Stimulated activated CD4-positive, alpha-beta T cell treated with anti-CD3 and anti-CD28 coated beads, Interleukin-12 subunit alpha, Interleukin-12 subunit beta, amount 100 ng/mL, for 48 hours (primary cell): ENCODE measurements around the gene MED25.
A peak's percentile ranks its signal among the peaks of the same experiment; 100 is the strongest.

Source experiments
- DNase-seq, 3 donors: peaks; one replicate each; pipeline ENCODE4 v3.0.0-alpha.2; 2020; ENCODE audit warnings: low read depth in 2 of 3, low spot score in 1 of 3

MED25 gene

DNA sequence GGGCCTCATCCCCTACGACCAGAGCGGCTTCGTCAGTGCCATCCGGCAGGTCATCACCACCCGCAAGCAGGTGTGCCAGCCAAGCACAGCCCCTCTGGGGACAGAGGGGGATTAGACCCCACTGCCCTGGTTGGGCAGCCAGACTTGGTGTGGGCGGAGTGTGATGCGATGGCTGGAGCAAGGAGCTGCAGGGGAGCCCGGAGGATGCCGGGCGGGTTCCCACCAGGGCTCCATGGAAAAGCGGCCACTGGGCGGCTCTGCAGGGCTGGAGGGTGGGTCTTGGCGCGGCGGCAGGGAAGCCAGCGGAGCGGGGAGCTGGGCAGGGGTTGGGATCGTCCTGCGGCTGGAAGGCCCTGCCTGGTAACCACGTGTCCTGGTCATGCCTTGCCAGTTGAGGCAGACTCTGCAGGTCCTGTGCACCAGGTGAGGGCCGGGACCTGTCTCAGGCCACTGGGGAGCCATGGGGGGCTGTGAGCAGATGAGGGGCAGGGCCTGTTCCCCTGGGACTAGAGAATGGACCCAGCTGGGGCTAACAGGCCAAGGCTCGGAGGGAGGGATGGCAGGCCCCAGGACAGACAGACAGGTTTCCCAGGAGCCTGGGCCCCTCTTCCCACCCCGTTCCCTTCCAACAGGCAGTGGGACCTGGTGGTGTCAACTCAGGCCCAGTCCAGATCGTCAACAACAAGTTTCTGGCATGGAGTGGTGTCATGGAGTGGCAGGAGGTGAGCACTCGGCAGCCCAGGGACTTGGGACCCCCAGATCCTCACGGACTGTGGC, 39.2 kb downstream of the MED25 start:
- no peak for DNase-seq

DNA sequence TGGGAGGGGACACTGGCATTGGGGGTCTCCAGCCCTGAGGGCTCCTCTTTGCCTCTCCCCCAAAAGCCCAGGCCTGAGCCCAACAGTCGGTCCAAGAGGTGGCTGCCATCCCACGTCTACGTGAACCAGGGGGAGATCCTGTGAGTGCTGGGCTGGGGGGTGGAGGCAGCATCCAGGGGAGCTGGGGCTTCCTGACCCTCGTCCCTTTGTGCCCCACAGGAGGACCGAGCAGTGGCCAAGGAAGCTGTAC, 39.7 kb downstream of the MED25 start:
- DNase-seq, result no peak

DNA sequence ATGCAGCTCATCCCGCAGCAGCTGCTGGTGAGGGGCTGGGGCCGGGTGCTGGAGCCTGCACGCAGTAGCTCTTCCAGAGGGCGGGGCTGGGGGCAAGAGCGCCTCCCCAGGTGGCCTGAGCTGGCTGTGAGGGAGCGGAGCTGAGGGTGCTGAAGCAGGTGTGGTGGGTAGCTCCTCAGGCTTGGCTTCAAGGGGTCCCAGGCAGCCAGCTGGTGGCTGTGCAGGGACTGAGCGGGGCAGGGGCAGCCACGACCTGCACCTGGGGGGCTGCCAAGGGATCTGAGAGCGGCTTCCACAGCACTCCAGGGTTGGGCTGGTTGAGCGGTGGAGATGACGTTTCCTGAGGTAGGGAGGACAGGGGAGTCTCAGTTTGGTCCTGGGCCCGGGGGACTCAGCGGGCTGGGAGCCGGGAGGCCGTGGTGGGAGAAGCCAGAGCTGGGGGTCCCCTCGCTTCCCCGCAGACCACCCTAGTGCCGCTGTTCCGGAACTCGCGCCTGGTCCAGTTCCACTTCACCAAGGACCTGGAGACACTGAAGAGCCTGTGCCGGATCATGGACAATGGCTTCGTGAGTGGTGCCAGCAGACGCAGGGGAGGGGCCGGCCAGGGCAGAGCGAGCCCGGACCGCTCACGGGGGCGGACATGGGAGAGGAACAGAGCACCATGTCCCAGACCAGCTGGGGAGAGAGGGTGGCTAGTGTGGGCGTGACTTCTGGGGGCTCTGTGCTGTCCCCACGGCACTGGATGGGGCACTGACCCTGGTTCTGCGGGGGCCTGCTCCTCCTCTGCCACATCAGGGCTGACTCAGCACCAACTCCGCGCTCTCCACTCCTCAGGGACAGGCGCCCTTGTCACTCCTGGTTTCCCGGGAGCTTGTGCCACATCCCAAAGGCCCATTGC, 40.2 kb downstream of the MED25 start:
- no peak for DNase-seq

DNA sequence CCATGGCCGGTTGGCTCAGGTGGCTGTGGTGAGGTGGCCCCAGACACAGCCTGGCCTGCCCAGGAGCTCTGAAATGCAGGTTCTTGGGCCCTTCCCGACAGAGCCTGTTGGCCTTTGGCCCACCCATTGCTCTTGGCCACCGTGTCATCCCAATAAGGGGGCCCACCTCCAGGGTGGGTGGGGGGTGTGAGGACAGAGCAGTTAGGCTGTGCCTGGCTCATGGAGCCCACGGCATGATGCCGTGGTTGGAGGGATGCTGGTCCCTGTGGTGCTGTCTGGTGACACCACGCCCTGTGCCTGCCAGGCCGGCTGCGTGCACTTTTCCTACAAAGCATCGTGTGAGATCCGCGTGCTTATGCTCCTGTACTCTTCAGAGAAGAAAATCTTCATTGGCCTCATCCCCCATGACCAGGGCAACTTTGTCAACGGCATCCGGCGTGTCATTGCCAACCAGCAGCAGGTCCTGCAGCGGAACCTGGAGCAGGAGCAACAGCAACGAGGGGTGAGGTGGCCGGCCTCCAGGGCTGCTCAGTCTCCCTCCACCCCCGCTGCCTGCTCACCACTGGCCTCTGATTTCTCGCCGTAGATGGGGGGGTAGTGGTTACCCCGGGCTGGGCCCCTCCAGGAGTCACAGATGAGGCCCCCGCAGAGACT, 41.7 kb downstream of the MED25 start:
- DNase-seq, result no peak

DNA sequence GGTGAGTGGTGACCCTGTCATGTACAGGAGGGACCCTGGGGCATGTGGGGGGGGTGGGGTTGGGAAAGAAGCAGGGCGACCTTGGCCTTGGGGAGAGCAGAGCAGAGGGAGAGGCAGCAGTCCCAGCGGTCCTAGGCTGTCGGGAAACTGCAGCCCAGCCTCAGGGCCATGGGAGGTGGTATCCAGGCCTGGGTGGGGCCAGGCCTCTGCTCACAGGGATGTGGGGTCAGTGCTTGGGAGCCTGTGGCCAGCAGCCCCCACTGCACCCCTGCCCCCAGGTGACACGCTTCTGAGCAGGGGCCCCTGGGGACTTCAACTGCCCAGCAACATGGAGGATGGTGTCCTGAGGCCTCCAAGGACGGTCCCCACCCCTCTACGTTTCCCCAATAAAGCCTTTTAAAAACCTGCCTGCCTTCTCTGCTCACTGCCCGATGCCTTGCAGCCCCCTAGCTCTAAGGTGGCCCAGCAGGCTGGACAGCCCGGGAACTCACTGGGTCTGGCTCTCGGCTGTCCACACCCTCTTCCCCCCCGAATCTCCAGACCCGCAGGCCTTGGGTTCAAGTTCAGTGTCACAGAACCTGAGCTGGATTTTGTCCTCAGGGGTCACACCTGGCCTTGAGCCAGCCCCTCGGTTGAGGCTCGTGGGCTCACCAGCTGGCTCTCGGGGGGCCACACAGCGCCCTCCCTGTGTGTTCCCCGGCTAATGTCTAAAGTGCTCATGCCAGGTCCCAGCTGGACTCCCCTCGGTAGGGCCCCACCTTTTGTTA, 42.4 kb downstream of the MED25 start:
- no peak for DNase-seq

DNA sequence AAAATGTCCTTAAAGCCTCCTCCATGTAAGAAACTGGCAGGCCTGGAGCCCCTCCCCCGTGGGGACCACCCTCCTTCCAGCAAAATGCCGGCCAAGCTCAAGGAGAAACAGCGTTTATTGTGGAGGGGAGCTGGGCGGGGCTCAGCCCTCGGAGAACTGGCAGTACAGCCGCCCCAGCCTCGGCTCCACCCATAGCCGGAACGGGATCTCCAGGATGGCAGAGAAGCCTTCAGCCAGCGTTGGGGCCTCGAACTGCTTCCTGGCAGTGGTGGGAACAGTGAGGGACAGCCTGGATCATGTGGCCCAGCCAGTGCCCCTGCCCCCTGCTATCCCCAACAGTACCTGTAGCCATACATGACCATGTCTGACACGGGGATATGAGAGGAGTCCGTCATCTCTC, 43.0 kb downstream of the MED25 start:
- no peak for DNase-seq

DNA sequence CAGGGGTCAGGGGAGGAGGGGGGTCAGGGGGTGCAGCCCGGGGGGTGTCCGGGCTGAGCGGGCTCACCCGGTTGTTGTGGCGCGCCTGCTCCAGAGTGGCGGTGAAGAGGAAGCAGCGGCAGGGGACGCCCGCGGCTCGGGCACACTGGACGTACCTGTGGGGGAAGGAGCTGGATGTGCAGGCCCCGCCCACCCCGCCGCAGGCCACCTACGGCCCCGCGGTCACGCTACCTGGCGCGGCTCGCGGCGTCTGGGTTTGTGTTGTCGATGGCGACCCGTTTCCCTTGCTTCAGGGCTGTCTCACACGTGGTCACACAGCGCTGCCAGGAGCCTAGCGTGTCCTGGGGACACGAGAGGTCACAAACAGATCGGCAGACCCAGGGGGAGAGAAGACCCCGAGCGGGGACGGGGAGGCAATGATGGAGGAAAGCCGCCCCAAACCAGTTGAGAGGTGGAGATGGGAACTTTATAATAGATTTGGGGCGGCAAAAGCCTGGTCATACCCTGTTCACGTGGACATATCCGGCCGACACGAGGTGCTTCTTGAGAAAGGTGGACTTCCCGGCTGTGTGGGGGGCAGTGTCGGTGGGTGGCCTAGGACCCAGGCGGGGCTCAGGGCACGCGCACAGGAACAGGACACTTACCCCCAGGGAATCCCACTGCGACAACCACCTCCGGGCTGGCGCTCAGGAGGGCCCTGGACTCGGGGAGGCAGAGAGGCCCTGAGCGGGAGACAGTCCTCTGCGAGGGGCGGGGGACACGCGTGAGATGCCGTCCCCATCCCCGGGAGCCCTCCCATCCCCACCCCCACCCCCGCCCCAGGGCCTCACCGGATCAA, 43.7 kb downstream of the MED25 start:
- DNase-seq, result no peak

DNA sequence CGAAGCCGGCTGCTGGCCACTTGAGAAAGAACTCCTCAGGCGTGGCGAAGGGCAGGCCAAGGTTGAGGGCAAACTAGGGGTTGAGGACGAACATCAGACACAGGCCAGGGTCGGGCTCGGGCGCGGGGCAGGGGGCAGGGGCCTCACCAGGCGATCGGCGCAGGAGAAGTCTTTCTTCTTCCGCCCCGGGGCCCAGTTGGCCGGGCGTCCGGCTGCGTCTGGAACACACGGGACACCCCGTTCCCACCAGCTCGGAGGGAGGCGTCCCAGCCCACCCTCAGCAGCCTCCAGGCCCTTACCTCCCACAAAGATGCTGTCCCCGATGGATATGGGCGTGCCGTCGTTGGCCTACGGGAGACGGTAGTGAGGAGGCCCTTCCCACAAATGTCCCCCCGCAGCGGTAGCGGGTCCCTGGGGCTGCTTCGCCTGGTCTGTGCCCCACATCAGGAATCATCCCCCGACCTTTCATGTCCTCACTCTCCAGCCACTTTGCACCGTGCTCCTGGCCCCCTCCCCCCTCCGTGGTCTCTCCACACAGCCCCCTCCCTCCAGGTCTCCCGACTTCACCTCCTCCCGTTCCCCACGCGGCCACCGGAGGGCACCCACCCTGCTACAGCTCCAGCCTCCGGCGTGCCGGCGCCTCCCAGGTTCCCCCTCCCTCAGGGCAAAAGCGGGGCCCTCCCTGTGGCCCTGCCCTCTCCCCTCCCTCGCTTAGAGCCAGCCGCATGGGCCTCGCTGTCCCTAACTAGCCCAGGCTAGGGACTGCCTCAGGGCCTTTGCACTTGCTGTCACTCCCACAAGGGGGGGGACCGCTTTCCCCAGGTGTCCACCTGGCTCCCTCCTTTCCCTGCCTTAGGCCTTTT, 44.5 kb downstream of the MED25 start:
- DNase-seq, result no peak

DNA sequence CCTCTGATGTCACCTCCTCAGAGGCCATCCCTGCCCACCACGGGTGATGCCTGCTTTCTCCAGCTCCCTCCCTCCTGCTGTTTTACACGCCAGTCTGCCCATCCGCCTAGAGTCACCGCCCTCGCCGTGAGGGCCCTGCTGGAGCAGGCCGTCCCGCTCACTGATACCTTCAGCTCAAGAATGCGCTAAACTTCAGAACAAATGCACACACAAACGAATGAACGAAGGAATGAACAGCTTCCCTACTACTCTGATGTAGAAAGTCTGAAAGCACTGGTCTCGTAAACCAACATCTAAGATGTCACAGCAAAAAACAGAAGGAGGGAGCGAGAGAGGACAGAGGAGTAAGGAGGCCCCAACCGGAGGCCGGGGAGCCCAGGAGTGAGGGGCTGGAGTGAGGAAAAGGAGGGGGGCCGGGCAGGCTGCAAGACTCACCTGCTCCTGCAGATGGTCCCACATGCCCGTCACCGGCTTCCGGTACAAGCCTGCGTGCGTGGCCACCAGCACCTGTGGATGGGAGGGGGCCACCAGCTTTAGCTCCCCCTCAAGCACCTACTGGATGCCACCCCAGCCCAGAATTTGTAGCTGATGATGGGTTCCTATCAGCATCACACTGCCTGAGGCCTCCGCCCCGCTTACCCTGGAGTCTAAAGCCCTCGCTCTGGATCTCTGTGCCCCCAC, 45.3 kb downstream of the MED25 start:
- no peak for DNase-seq

DNA sequence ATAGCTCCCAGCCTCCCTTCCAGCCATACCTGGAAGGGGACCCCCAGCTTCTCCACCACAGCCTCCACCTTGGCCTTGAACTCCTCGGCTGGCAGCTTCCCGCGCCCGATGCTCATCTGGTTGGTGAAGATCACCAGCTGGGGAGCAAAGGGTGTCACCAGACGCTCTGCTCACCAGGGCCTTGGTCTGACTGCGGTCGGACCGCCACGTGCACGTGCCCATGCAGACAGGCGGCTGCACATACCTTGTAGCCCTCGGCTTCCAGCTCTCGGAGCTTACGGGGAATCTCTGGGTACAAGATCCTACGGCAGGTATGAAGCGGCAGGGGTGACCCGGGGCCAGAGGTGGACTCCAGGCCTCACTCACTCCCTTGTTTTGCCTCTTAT, 45.8 kb downstream of the MED25 start:
- DNase-seq, result no peak

DNA sequence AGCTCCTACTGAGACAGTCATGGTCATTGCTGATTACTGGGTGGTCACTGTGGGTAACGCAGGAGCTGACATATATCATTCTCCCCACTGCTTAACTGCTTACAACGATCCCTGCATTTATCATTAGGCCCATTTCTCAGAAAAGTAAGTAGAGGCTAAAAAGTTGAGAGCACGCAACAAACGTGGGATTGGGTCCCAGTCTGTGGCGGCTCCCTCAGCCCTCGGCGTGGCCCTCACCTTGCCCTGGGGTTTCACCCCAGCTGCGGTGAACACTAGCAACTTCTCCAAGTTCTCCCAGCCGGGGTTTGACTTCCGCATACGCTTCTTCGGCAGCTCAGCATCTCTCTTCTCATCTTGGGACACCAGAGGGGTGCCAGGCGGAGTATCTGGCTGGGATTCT, 46.8 kb downstream of the MED25 start:
- DNase-seq, result no peak

DNA sequence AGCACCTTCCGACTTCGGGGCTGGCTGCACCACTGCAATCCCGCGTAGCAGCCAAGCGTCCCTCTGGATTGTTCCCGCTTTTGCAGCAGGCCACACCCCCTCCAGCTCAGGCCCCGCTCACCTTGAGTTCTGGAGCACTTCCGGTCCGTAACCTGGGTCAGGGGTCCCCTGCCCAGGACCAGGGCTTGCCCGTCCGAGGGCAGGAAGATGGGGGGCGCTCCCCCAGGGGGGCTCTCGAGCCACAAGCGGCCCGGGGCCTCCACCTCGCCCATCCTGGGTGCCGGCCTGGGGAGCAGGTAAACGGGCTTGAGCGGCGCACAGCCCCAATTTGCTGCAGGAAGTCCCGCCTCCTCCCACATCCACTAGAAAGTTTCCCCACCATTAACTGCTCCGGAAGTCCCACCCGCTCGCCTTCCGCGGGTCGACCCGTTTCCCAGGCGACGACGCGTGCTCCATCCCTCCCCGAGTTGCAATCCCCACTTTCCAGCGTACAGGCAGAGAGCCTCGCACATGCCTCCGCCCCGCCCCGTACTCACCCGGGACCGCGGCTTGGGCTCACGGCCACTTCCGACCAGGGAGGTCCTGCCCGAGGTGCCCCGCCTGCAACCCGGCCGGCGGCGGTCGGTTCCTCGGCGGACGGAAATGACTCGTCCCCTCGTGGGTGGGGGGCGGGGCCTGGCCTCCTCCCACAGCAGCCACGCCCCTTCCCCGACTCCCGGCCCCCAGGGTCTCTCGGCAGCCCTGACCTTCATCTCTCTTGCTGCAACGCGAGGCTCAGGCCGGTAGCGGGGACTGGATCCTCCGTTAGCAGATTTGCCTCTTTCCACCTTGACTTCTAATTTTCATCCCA, 49.1 kb downstream of the MED25 start, which contains the start of gene PNKP:
Gene PNKP, minus strand, starts transcription at position 644 of the 850 bp plus-strand sequence. Its CDS starts 372 bp downstream, at position 272.
- peak; percentile 77 to 88 (median 77) for DNase-seq

DNA sequence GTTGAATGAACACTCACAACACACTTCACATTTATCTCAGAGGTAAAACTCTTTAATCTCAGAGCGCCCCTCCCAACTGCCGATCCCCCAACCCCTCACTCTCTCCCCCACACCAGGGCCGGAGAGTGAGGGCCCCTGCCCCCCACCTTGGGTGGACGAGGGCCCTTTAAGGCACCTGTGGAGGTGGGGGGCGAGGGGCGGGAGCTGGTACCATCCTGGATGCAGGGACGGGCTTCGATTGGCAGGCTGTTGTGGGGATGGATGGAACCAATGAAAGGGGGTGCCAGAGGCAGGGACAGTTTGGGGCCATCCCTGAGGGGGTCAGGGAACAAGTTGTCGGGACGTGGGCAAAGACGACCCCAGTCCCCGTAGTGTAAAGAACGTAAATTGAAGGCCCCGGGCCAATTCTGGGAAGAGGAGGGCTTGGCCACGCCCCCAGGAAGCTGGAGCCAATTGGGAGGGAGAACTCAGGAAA, 51.0 kb downstream of the MED25 start:
- no peak for DNase-seq

DNA sequence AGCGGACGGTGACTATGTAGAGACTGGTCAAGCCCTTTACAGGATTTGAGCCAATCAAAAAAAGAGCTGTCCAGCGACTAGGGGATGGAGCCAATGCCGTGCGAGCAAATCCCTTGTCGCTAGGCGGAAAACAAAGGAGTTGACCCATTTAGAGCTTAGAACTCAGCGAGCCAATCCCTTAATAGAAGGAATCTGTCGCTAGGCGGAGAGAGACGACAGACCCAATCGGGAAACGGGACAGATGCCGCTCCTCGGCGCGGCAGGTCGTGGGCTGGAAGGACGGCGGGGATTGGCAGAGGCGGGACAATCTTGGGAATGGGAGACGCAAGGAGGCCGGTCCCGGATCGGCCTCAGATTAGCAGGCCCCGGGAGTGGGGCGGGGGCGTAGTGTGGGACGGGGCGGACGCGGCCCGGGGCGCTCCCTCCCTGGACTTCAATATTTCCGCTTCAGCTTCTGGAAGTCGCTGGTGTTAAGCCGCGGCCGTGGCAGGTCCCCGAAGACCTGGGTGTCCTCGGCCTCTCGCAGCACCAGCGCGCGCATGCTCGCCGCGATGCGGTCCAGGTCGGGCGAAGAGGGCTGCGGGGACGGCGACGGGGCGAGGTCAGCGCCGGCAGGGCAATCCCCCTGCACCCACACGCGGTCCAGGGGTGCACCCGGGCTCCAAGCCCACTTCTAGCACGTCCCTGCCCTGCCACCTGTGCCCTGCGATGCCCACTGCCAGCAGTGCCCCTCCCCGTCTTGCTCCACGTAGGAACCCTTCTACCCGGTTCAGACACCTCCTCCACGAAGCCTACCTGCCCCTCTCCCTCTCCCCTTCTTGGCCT, 51.6 kb downstream of the MED25 start:
- DNase-seq, result peak; percentile 85 to 91 (median 86)

DNA sequence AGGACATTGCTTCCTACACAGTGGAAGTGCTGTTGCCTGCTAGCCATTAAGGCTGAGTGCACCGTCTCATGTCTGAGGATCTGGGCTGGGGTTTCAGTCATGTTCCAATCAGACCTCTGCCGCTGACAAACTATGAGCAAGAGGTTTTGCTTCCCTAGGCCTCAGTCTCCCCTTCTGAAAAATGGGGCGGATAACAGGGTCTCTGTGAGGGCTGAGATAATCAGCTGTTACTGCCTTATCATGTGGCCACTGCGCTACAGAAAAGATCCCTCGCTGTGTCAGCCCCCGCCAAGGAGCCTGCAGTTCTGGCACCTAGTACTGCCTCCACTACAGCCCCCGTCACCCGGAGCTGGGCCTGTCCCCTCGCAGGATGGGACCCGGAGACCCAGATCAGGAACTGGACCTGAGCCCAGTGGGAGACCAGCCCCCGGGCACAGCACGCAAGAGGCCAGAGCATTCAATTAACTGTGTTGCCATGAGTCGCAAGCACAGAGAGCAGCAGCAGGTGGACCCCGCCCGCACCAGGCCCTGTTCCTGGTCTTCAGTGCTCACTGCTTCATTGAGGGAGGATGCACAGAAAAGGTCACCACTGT, 52.3 kb downstream of the MED25 start:
- no peak for DNase-seq

DNA sequence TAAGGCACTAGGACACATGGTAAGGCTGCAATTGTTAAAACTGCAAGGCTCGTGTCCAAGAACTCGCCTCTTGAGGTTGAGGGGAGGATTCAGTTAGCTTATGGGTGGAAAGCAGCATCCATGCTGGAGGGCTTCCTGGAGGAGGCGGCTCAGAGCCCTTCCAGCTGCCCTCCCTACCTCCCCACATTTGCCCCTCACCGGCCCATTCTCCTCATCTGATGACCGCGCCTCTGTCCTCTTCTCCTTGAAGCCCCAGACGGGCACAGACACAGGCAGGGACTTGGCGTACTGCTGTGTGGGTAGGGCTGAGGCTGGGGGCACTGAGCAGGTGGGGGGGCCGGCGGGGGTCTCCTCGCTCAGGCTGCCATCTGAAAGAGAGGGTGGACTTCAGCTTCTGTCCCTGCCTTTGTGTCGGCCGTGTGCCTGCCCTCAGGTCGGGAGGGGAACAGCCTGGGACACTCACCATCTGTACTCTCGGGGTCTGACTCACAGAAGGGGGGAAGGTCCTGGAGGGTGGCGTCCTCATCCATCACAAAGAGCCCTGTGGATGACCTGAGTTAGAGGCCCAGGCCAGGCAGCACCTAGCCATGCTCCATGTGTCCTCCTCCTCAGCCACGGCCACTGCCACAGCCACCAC, 53.4 kb downstream of the MED25 start:
- DNase-seq, result no peak
